Measurements from ENCODE around the gene OLFML2A. TPM values are rescaled to one million over a fixed set of nuclear protein-coding genes. Genes with fewer than 3 reads are reported as not detected.

The OLFML2A gene
- total RNA-seq, 2 experiments from 2014 or later, result 4.4 to 6.7 TPM

DNA sequence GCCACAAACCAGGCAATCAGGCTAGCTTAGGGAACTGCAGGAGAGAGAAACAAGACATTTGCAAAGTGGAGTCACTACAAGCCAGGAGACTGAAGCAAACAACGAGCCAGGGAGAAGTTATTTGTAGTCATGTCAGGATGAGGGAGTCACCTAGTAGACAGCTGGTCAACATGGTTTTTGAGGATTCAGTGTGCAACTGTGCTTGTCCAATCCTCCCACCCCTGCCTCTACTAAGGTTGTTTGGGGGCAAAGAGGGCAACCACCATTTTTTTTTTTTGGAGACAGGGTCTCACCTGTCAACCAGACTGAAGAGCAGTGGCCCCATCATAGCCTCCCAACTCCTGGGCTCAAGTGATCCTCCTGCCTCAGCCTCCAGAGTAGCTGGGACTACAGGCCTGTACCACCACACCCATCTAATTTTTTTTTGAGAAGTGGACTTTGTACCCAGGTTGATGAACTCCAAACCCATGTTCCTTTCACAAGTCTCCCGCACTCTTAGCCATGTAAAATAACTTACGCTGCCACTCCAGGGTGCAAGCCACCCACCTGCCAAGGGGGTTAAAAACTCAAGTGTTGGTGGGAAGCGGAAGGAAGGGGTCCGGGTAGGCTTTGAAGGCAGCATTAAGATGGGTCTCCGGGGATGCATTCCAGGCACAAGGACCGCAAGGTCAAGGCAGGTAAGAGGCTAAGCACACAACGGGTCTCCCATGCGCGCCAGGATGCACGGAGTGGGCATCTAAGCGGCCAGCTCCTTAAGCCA, 83.8 kb downstream of the OLFML2A start:
- H2AFZ ChIP-seq (ENCODE audit: low read length), result no peak overlapping the region
- TF ChIP-seq, protein P1, sequence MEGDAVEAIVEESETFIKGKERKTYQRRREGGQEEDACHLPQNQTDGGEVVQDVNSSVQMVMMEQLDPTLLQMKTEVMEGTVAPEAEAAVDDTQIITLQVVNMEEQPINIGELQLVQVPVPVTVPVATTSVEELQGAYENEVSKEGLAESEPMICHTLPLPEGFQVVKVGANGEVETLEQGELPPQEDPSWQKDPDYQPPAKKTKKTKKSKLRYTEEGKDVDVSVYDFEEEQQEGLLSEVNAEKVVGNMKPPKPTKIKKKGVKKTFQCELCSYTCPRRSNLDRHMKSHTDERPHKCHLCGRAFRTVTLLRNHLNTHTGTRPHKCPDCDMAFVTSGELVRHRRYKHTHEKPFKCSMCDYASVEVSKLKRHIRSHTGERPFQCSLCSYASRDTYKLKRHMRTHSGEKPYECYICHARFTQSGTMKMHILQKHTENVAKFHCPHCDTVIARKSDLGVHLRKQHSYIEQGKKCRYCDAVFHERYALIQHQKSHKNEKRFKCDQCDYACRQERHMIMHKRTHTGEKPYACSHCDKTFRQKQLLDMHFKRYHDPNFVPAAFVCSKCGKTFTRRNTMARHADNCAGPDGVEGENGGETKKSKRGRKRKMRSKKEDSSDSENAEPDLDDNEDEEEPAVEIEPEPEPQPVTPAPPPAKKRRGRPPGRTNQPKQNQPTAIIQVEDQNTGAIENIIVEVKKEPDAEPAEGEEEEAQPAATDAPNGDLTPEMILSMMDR (conservative IDR thresholded peaks at IDR 0.05; ENCODE audit: low read length), result no peak
- TF ChIP-seq EZH2phosphoT487 (IDR thresholded peaks at IDR 0.05; ENCODE audit: borderline replicate concordance, low read depth, low read length), result no peak
- POLR2A ChIA-PET, result interaction anchor here (0.5 to 2.1 kb wide), 5 partner anchors 12 to 1413 kb away, joined by 3 to 10 read pairs (median 3); no protein-coding TSS in a partner anchor

DNA sequence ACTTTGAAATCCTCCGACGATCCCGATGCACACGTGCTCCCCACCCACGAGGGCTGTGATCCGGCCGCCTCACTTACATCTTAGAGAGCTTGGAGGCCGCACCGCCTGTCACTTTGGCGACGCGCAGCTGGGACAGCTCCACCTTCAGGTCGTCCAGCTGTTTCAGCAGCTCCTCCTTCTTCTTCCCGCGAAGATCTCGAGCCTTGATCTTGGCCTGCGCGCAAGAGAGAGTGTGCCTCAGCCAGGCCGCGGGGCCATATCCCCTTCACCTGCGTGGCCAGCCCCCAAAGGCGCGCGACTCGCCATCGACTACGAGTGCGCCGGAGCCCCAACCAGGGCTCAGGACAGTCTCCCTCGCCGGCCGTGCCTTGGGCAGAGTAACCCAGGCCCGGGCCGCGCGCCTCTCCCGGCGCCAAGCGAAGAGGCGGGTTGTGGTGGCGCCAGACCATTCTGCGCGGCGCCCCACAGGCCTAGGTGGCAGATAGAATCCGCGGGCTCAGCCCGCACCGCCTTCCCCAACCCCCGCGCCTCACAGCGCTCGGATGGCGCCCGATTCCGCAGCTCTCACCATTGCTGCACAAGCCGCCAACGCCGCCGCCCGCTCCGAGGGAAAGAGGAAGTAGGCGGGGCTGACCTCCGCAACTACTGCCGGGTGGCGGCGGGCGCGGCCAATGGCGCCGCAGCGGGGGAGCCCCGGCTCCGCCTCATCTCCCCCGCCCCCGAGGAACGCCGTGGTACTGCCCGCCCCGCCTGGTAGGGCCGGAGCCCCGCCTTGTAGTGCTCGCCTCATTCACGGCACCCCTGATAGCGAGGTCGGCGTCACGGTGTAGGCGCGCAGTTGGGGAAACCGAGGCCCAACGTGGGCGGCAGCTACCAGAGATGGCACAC, 84.7 kb downstream of the OLFML2A start, which contains the start of the genes ARPC5L and RPL35:
Gene ARPC5L (plus strand): TSS at position 789 of the 888 bp plus-strand sequence. CDS start 7,161 bp downstream, outside the sequence.
Gene RPL35 (minus strand): TSS at position 616 of the 888 bp plus-strand sequence. CDS start 45 bp downstream, at position 571.
- peaks cover 35% of the 10 kb centered on the region for H3K79me2 ChIP-seq (ENCODE audit: insufficient read depth, low read depth, low read length)
- H3K36me3 ChIP-seq (ENCODE audit: insufficient read depth, low read length), result peaks cover 51% of the 10 kb centered on the region
- H2AFZ ChIP-seq (ENCODE audit: low read length), result peak within 1 kb of the TSS; percentile 79; the same call in 1 of the 2 replicates
- H4K20me1 ChIP-seq (ENCODE audit: insufficient read depth, low read length), result peaks cover 25% of the 10 kb centered on the region
- H3K27ac ChIP-seq (ENCODE audit: low read depth, low read length, poor library complexity, severe bottlenecking), result peak within 1 kb of the TSS; percentile 65
- no peak for TF ChIP-seq EZH2phosphoT487 (IDR thresholded peaks at IDR 0.05; ENCODE audit: borderline replicate concordance, low read depth, low read length)
- TF ChIP-seq, protein P1 (conservative IDR thresholded peaks at IDR 0.05; ENCODE audit: low read length), result peak; percentile 64
- ChIA-PET CTCF (ENCODE audit: unreplicated experiment) (interaction anchor here (0.6 kb wide), 1 partner anchor 82 kb away, joined by 4 read pairs; no protein-coding TSS in a partner anchor), POLR2A (interaction anchor here (0.5 to 2.1 kb wide), 9 partner anchors 11 to 1414 kb away, joined by 3 to 10 read pairs (median 4); no protein-coding TSS in a partner anchor)
- peak within 1 kb of the TSS; percentile 94 for H3K4me3 ChIP-seq (ENCODE audit: low read depth, low read length, poor library complexity, severe bottlenecking)
- intact Hi-C loops (cut with micrococcal nuclease; ENCODE audit: unreplicated experiment), result loop anchor here (2.0 kb wide), 1 partner anchor 91 kb away; the partner anchor contains the start of gene NR6A1
- peak; percentile 97 for DNase-seq (ENCODE audit: low spot score)
- no peaks in the 10 kb centered on the region for H3K9me3 ChIP-seq (ENCODE audit: low read length)
- H3K4me2 ChIP-seq (ENCODE audit: low read length), result peak within 1 kb of the TSS; percentile 92
- no TSS peak for BruUV-seq (replicated peaks)
- H3K9me2 ChIP-seq (ENCODE audit: insufficient read depth, low read length), result no peaks in the 10 kb centered on the region
- peaks cover 37% of the 10 kb centered on the region for H3K4me1 ChIP-seq (ENCODE audit: insufficient read depth, low read length, poor library complexity, severe bottlenecking)

More for the DNA sequence above, 83.8 kb downstream of the OLFML2A start:
- TSS peak; percentile 74 for BruUV-seq (replicated peaks)
- H3K27ac ChIP-seq (ENCODE audit: low read depth, low read length, poor library complexity, severe bottlenecking), result peak overlapping the region; percentile 65
- intact Hi-C loops (cut with micrococcal nuclease; ENCODE audit: unreplicated experiment), result loop anchor here (2.0 kb wide), 1 partner anchor 90 kb away; the partner anchor contains the start of gene NR6A1
- H3K9me3 ChIP-seq (ENCODE audit: low read length), result no peaks in the 10 kb centered on the region
- peaks cover 35% of the 10 kb centered on the region for H3K79me2 ChIP-seq (ENCODE audit: insufficient read depth, low read depth, low read length)
- H3K4me2 ChIP-seq (ENCODE audit: low read length), result peak overlapping the region; percentile 92
- H3K9me2 ChIP-seq (ENCODE audit: insufficient read depth, low read length), result no peaks in the 10 kb centered on the region
- peaks cover 25% of the 10 kb centered on the region for H4K20me1 ChIP-seq (ENCODE audit: insufficient read depth, low read length)
- H3K36me3 ChIP-seq (ENCODE audit: insufficient read depth, low read length), result peaks cover 57% of the 10 kb centered on the region
- peak overlapping the region; percentile 94 for H3K4me3 ChIP-seq (ENCODE audit: low read depth, low read length, poor library complexity, severe bottlenecking)
- CTCF ChIA-PET (ENCODE audit: unreplicated experiment), result no interaction called here
- DNase-seq (ENCODE audit: low spot score), result no peak
- peaks cover 35% of the 10 kb centered on the region for H3K4me1 ChIP-seq (ENCODE audit: insufficient read depth, low read length, poor library complexity, severe bottlenecking)

All from OCI-LY7 (cell line).